22Rv1 (cell line): ENCODE data around the gene TJP3.

Experiments
- H3K27ac ChIP-seq: fragments of 450-650 bp; 2 replicates; pipeline ENCODE4 v1.5.1; 2017
- CTCF ChIP-seq: fragments of 450-650 bp; IDR thresholded peaks from 2 replicates; pipeline ENCODE4 v1.5.1; 2017; ENCODE audit warnings: mild to moderate bottlenecking
- ZFX ChIP-seq: fragments of 450-650 bp; IDR thresholded peaks from 2 replicates; pipeline ENCODE4 v1.6.1; 2017; ENCODE audit warnings: antibody characterized with exemption, borderline replicate concordance

The TJP3 gene

GRCh38 chr19:3690551-3691371 is 17.4 kb upstream of the TJP3 start:
- TF ChIP-seq CTCF (no peak), ZFX (no peak)
- no peak overlapping the region for H3K27ac ChIP-seq

- TF ChIP-seq CTCF (no peak), ZFX (no peak)
- H3K27ac ChIP-seq = no peak overlapping the region
These were observed 16.8 kb upstream of the TJP3 start for GRCh38 chr19:3691372-3691716.

GRCh38 chr19:3691726-3692125 is 16.5 kb upstream of the TJP3 start:
- no peak overlapping the region for H3K27ac ChIP-seq
- TF ChIP-seq CTCF = no peak
- no peak for TF ChIP-seq ZFX

GRCh38 chr19:3692141-3693024 is 15.8 kb upstream of the TJP3 start:
- H3K27ac ChIP-seq = no peak overlapping the region
- peak; percentile 72 for TF ChIP-seq CTCF
- TF ChIP-seq ZFX = no peak

- TF ChIP-seq ZFX = no peak
- TF ChIP-seq CTCF = no peak
- no peak overlapping the region for H3K27ac ChIP-seq
These were observed 14.9 kb upstream of the TJP3 start for GRCh38 chr19:3693025-3693925.

GRCh38 chr19:3694361-3695123 is 13.6 kb upstream of the TJP3 start:
- H3K27ac ChIP-seq = no peak overlapping the region
- no peak for TF ChIP-seq CTCF
- TF ChIP-seq ZFX = no peak
